ENCODE results near the gene TEX10.

TEX10 gene

GRCh38 chr9:100268271-100268670, 84.5 kb downstream of the TEX10 start:
- TF ChIP-seq PATZ1 (CRISPR knock-in tag; IDR thresholded peaks at IDR 0.05; ENCODE audit: borderline replicate concordance) (no peak), ZFP30 (CRISPR knock-in tag; IDR thresholded peaks at IDR 0.05) (no peak), ZNF70 (CRISPR knock-in tag; IDR thresholded peaks at IDR 0.05) (no peak), PPARA (CRISPR knock-in tag; IDR thresholded peaks at IDR 0.05; ENCODE audit: borderline replicate concordance) (no peak), CREB5 (CRISPR knock-in tag; IDR thresholded peaks at IDR 0.05; ENCODE audit: low read depth) (no peak), CSDC2 (CRISPR knock-in tag; IDR thresholded peaks at IDR 0.05) (no peak), ZNF8 (CRISPR knock-in tag; IDR thresholded peaks at IDR 0.05) (no peak), ISL1 (CRISPR knock-in tag; IDR thresholded peaks at IDR 0.05) (no peak), ARNTL (CRISPR knock-in tag; IDR thresholded peaks at IDR 0.05; ENCODE audit: borderline replicate concordance, low read depth) (no peak), SNAI2 (CRISPR knock-in tag; IDR thresholded peaks at IDR 0.05) (no peak), OSR1 (CRISPR knock-in tag; IDR thresholded peaks at IDR 0.05) (no peak), RARB (CRISPR knock-in tag; IDR thresholded peaks at IDR 0.05) (no peak), ZNF565 (CRISPR knock-in tag; conservative IDR thresholded peaks at IDR 0.05; ENCODE audit: low read depth) (no peak), BACH2 (CRISPR knock-in tag; IDR thresholded peaks at IDR 0.05; ENCODE audit: borderline replicate concordance) (no peak), ZC3H10 (CRISPR knock-in tag; IDR thresholded peaks at IDR 0.05) (no peak)

GRCh38 chr9:100267211-100267610, 85.5 kb downstream of the TEX10 start:
- no peak for TF ChIP-seq OSR1 (CRISPR knock-in tag; IDR thresholded peaks at IDR 0.05)
- ATAC-seq = no peak

More at GRCh38 chr9:100268271-100268670, 84.5 kb downstream of the TEX10 start:
- no peak for ATAC-seq
